Measurements from ENCODE around the gene ELAC1. TPM values are rescaled to one million over a fixed set of nuclear protein-coding genes. Genes with fewer than 3 reads are reported as not detected.
"Not testable (repeated sequence)": the region's sequence is repeated elsewhere in the genome, so short reads cannot be mapped to it uniquely, and the experiment has no call there.

The ELAC1 gene
- total RNA-seq, 3 donors from 2014 or later (not counting 1 experiment from before 2014, with no cell fraction given) = 7.9 to 10.0 (median 8.9) TPM

DNA sequence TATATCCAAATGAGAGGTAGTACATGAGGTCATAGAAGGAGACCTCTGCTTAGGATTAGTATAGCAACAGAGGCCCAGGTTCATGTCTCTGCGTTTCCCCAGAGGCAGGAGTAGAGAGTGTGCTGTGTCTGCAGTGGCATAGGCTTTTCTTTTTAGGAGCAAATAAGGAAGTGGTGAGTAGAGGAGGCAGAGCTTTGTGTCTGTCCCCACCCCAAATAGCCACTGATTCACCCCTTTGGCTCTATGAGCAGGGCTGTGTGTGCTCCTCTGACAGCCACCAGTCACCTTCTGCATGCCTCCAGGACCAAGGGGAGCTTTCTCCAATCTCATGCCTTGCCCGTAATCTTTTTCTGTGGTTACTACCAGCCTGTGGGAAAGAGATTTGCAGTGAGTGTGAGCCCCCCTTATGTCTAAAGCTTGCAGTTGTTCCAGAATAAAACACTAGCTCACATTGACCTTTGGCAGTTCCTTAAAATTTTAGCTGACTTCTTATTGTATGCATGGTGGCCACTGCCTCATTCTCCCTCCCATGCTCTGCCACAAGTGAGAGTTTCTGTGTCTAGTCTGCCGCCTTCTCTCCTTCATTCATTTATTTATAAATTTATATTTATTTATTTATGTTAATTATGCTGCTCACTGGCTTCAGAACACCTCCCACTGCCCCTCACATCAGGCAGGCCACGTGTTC, 23.5 kb upstream of the ELAC1 start:
- no peak for ATAC-seq
- H3K4me1 ChIP-seq (ENCODE audit: control insufficient read depth, insufficient read depth, low read length) = no peaks in the 10 kb centered on the region
- H3K4me3 Mint-ChIP-seq = no peak overlapping the region
- no peaks in the 10 kb centered on the region for H3K27me3 Mint-ChIP-seq (ENCODE audit: low read depth in 2 of 2)
- no peaks in the 10 kb centered on the region for H3K9me3 ChIP-seq (ENCODE audit: control insufficient read depth, insufficient read depth, low read length)
- no peaks in the 10 kb centered on the region for H3K9me3 Mint-ChIP-seq
- intact Hi-C loops (cut with micrococcal nuclease) = loop anchor here (10.0 kb wide), 1 partner anchor 50 kb away; no protein-coding TSS in a partner anchor
- H3K27ac Mint-ChIP-seq = no peak overlapping the region
- H3K27me3 ChIP-seq (ENCODE audit: control insufficient read depth, insufficient read depth, low read length) = no peaks in the 10 kb centered on the region
- no peak overlapping the region for H3K4me3 ChIP-seq (ENCODE audit: low read length)
- H3K36me3 Mint-ChIP-seq = no peaks in the 10 kb centered on the region
- TF ChIP-seq, protein P1, sequence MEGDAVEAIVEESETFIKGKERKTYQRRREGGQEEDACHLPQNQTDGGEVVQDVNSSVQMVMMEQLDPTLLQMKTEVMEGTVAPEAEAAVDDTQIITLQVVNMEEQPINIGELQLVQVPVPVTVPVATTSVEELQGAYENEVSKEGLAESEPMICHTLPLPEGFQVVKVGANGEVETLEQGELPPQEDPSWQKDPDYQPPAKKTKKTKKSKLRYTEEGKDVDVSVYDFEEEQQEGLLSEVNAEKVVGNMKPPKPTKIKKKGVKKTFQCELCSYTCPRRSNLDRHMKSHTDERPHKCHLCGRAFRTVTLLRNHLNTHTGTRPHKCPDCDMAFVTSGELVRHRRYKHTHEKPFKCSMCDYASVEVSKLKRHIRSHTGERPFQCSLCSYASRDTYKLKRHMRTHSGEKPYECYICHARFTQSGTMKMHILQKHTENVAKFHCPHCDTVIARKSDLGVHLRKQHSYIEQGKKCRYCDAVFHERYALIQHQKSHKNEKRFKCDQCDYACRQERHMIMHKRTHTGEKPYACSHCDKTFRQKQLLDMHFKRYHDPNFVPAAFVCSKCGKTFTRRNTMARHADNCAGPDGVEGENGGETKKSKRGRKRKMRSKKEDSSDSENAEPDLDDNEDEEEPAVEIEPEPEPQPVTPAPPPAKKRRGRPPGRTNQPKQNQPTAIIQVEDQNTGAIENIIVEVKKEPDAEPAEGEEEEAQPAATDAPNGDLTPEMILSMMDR (IDR thresholded peaks at IDR 0.05) = no peak
- DNase-seq = no peak
- H3K27ac ChIP-seq (ENCODE audit: low read length) = no peak overlapping the region
- H3K4me1 Mint-ChIP-seq = no peaks in the 10 kb centered on the region
- H3K36me3 ChIP-seq (ENCODE audit: control insufficient read depth, insufficient read depth, low read length) = peaks cover 25% of the 10 kb centered on the region
- 98% methylated on average over 3 of the region's 4 CpGs for WGBS (ENCODE audit: insufficient coverage)

DNA sequence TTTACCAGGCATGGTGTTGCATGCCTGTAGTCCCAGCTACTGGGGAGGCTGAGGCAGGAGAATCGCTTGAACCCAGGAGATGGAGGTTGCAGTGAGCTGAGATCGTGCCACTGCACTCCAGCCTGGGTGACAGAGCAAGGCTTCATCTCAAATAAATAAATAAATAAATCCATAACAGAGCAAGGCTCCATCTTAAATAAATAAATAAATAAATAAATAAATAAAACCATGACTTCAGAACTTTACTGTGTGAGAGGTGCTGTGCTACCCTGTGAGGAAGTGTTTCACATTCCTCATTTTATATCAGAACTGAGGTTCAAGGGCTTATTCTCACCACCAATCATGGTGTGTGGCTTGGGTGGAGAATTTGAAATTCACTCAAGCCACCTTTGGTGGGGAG, 21.9 kb upstream of the ELAC1 start:
- not testable (repeated sequence) for H3K27me3 Mint-ChIP-seq (ENCODE audit: low read depth in 2 of 2); H3K9me3 ChIP-seq (ENCODE audit: control insufficient read depth, insufficient read depth, low read length); H3K4me3 Mint-ChIP-seq; H3K27ac Mint-ChIP-seq; H3K4me1 ChIP-seq (ENCODE audit: control insufficient read depth, insufficient read depth, low read length); DNase-seq; H3K27me3 ChIP-seq (ENCODE audit: control insufficient read depth, insufficient read depth, low read length); H3K36me3 Mint-ChIP-seq; H3K27ac ChIP-seq (ENCODE audit: low read length); H3K4me1 Mint-ChIP-seq; H3K9me3 Mint-ChIP-seq; ATAC-seq; H3K4me3 ChIP-seq (ENCODE audit: low read length)
- peaks cover 21% of the 10 kb centered on the region for H3K36me3 ChIP-seq (ENCODE audit: control insufficient read depth, insufficient read depth, low read length)
- 100% methylated on average over 1 of the region's 2 CpGs for WGBS (ENCODE audit: insufficient coverage)
- intact Hi-C loops (cut with micrococcal nuclease) = loop anchor here (10.0 kb wide), 1 partner anchor 51 kb away; no protein-coding TSS in a partner anchor

DNA sequence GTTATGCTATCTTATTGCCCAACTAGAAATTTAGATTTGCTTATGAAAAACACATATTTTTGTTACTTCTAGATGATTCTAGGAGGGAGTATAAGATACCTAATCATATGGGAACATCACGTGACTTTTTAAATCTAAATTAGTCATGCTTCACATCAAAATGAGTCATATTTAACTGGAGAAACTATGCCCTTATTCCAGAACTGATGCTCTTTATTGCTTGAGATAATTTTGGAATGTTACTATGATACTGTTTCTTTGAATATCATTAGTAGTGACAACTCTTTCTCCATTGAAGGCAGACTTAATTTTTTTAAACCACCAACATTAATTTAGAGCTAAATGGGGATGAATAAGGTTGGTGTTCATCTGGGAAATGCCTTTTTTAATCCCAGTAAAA, 19.9 kb upstream of the ELAC1 start:
- no peak overlapping the region for H3K4me3 ChIP-seq (ENCODE audit: low read length)
- Mint-ChIP-seq H3K4me1 (no peaks in the 10 kb centered on the region), H3K9me3 (no peaks in the 10 kb centered on the region), H3K27me3 (ENCODE audit: low read depth in 2 of 2) (no peaks in the 10 kb centered on the region), H3K27ac (peak overlapping the region in 1 of 2 donors; percentile 18), H3K36me3 (no peaks in the 10 kb centered on the region), H3K4me3 (no peak overlapping the region)
- TF ChIP-seq, protein P1 (IDR thresholded peaks at IDR 0.05) = no peak
- ATAC-seq (no peak), DNase-seq (no peak)
- no peaks in the 10 kb centered on the region for H3K4me1 ChIP-seq (ENCODE audit: control insufficient read depth, insufficient read depth, low read length)
- intact Hi-C loops (cut with micrococcal nuclease) = loop anchor here (10.0 kb wide), 1 partner anchor 53 kb away; no protein-coding TSS in a partner anchor
- H3K36me3 ChIP-seq (ENCODE audit: control insufficient read depth, insufficient read depth, low read length) = peaks cover 19% of the 10 kb centered on the region
- no peaks in the 10 kb centered on the region for H3K9me3 ChIP-seq (ENCODE audit: control insufficient read depth, insufficient read depth, low read length)
- H3K27ac ChIP-seq (ENCODE audit: low read length) = no peak overlapping the region
- no CpG with 5 or more reads among the region's 1 CpG for WGBS (ENCODE audit: insufficient coverage)
- no peaks in the 10 kb centered on the region for H3K27me3 ChIP-seq (ENCODE audit: control insufficient read depth, insufficient read depth, low read length)

DNA sequence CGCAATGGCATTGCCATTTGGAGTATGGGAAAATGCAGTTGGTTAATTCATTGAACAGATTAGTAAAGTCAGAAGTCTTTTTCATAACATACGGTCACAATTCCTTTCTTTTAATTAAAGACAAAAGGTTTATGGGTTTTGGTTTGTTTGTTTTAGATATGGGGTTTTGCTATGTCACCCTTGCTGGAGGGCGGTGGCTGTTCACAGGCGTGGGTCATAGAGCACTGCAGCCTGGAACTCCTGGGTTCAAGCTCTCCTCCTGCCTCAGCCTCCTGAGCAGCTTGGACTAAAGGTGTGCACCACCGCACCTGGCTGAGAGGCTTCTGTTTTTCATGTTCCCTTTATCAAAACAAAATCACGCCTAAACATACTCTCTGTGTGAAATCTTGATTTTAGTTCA, 18.7 kb upstream of the ELAC1 start:
- Mint-ChIP-seq H3K4me1 (no peaks in the 10 kb centered on the region), H3K27ac (no peak overlapping the region), H3K9me3 (no peaks in the 10 kb centered on the region), H3K4me3 (no peak overlapping the region), H3K36me3 (no peaks in the 10 kb centered on the region), H3K27me3 (ENCODE audit: low read depth in 2 of 2) (no peaks in the 10 kb centered on the region)
- TF ChIP-seq, protein P1 (IDR thresholded peaks at IDR 0.05) = no peak
- Histone ChIP-seq H3K36me3 (ENCODE audit: control insufficient read depth, insufficient read depth, low read length) (peaks cover 17% of the 10 kb centered on the region), H3K4me1 (ENCODE audit: control insufficient read depth, insufficient read depth, low read length) (no peaks in the 10 kb centered on the region), H3K4me3 (ENCODE audit: low read length) (no peak overlapping the region), H3K9me3 (ENCODE audit: control insufficient read depth, insufficient read depth, low read length) (no peaks in the 10 kb centered on the region), H3K27ac (ENCODE audit: low read length) (no peak overlapping the region), H3K27me3 (ENCODE audit: control insufficient read depth, insufficient read depth, low read length) (no peaks in the 10 kb centered on the region)
- DNase-seq (no peak), ATAC-seq (no peak)
- intact Hi-C loops (cut with micrococcal nuclease) = loop anchor here (10.0 kb wide), 1 partner anchor 54 kb away; no protein-coding TSS in a partner anchor
- 98% methylated on average over 3 of the region's 6 CpGs for WGBS (ENCODE audit: insufficient coverage)

Measured in natural killer cell (primary cell).